ENCODE results near the gene AGPS. TPM values are rescaled to one million over a fixed set of nuclear protein-coding genes. Genes with fewer than 3 reads are reported as not detected.

The AGPS gene
- total and polyA plus RNA-seq, 9 of the 15 experiments (the other 6 are each of a cell fraction or from before 2014, with no cell fraction given): 15.5 to 211 (median 63.1) TPM

GRCh38 chr2:177343773-177344172 is 48.8 kb upstream of the AGPS start (continued):
- TF ChIP-seq, protein P1, sequence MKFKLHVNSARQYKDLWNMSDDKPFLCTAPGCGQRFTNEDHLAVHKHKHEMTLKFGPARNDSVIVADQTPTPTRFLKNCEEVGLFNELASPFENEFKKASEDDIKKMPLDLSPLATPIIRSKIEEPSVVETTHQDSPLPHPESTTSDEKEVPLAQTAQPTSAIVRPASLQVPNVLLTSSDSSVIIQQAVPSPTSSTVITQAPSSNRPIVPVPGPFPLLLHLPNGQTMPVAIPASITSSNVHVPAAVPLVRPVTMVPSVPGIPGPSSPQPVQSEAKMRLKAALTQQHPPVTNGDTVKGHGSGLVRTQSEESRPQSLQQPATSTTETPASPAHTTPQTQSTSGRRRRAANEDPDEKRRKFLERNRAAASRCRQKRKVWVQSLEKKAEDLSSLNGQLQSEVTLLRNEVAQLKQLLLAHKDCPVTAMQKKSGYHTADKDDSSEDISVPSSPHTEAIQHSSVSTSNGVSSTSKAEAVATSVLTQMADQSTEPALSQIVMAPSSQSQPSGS (CRISPR knock-in tag; IDR thresholded peaks at IDR 0.05): no peak
- no peak for TF ChIP-seq ZBTB1 (CRISPR knock-in tag; IDR thresholded peaks at IDR 0.05; ENCODE audit: borderline replicate concordance, low read depth)
- no peak for TF ChIP-seq POLR2G (IDR thresholded peaks at IDR 0.05; ENCODE audit: low read depth, low read length)
- no peak for TF ChIP-seq IRF1 (CRISPR knock-in tag; IDR thresholded peaks at IDR 0.05; ENCODE audit: borderline replicate concordance)
- no peak for TF ChIP-seq ZNF717 (CRISPR knock-in tag; IDR thresholded peaks at IDR 0.05)
- TF ChIP-seq GABPA (tag; conservative IDR thresholded peaks at IDR 0.05; ENCODE audit: low read depth): no peak
- TF ChIP-seq ZNF384 (IDR thresholded peaks at IDR 0.05; ENCODE audit: low read depth, low read length): no peak
- no peak for TF ChIP-seq HMGN3 (IDR thresholded peaks at IDR 0.05; ENCODE audit: borderline replicate concordance, extremely low read depth, insufficient read length, low read depth, low read length)

DNA sequence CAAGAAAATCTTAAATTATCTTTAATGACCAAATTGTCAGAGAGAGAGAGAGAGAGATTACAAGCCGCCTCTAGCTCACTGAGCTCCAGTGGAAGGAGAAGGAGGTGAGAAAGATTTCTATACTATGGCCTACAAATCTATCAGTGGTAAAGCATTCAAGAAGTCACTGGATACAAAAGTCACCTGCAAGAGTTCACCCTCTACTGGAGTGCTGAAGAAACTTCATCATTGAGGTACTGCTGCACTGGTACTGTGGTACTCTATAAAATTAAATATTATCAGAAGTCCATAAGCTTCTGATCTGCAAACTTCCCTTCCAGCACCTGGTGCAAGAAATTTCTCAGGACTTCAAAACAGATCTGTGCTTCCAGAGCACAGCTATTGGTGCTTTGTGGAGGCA is 48.3 kb upstream of the AGPS start:
- Histone ChIP-seq H3K36me3 (ENCODE audit: control insufficient read depth, insufficient read depth, low read length) (no peaks in the 10 kb centered on the region; the same call in 1 of the 3 replicates), H3K27ac (ENCODE audit: extremely low read depth, low read depth, low read length) (no peak overlapping the region), H3K79me2 (ENCODE audit: control insufficient read depth, insufficient read depth, low read length) (no peaks in the 10 kb centered on the region), H2AFZ (ENCODE audit: low read depth, low read length) (no peak overlapping the region), H3K4me1 (replicated peaks in 1 of 2; ENCODE audit: control insufficient read depth in 2 of 2, insufficient read depth in 2 of 2, low read length in 2 of 2) (no peaks in the 10 kb centered on the region), H3K9ac (ENCODE audit: insufficient read depth in 1 of 2, low read depth in 2 of 2, low read length in 2 of 2) (no peak overlapping the region), H3K9me3 (replicated peaks; ENCODE audit: control insufficient read depth, insufficient read depth, low read depth, low read length) (no peaks in the 10 kb centered on the region), H3K9me1 (ENCODE audit: control insufficient read depth, insufficient read depth, low read length) (no peaks in the 10 kb centered on the region), H3K4me2 (ENCODE audit: insufficient read depth, low read length) (no peak overlapping the region), H3K27me3 (ENCODE audit: control insufficient read depth in 2 of 2, insufficient read depth in 2 of 2, low read length in 2 of 2) (no peaks in the 10 kb centered on the region), H4K20me1 (replicated peaks; ENCODE audit: control insufficient read depth, insufficient read depth, low read length) (no peaks in the 10 kb centered on the region), H3K4me3 (no peak overlapping the region)
- in situ Hi-C loops (cut with MboI) (no loop called here), intact Hi-C loops (cut with micrococcal nuclease) (no loop called here)
- 0 out of 6 replicates have a peak, but pooled peaks of 1 of the 3 experiments have one; percentile 1 for TF ChIP-seq CTCF (IDR thresholded peaks at IDR 0.05 in 2 of 3, conservative IDR thresholded peaks at IDR 0.05 in 1 of 3; ENCODE audit: insufficient read depth in 2 of 3, low read depth in 1 of 3, low read length in 3 of 3)
- no peak for TF ChIP-seq NFRKB (IDR thresholded peaks at IDR 0.05; ENCODE audit: low read depth)
- peak; percentile 73 for ATAC-seq
- ChIA-PET CTCF (ENCODE audit: low intra/inter-chr PET ratio) (no interaction called here), POLR2A (interaction anchor here (0.6 to 0.8 kb wide), 2 partner anchors 16 to 69 kb away, joined by 3 read pairs; no protein-coding TSS in a partner anchor)
- BruUV-seq (replicated peaks): no TSS peak
- FAIRE-seq: no peak
- 83% methylated on average over 1 of the region's 1 CpG for WGBS (ENCODE audit: insufficient coverage, low coverage, missing lambda C conversion rate)
- no peak for DNase-seq (ENCODE audit: extremely low read depth in 1 of 4, low spot score in 3 of 4)
